Measurements from ENCODE around the gene NUAK1. TPM values are rescaled to one million over a fixed set of nuclear protein-coding genes. Genes with fewer than 3 reads are reported as not detected.

The NUAK1 gene
- total RNA-seq, 2 experiments from 2014 or later: not detected

DNA sequence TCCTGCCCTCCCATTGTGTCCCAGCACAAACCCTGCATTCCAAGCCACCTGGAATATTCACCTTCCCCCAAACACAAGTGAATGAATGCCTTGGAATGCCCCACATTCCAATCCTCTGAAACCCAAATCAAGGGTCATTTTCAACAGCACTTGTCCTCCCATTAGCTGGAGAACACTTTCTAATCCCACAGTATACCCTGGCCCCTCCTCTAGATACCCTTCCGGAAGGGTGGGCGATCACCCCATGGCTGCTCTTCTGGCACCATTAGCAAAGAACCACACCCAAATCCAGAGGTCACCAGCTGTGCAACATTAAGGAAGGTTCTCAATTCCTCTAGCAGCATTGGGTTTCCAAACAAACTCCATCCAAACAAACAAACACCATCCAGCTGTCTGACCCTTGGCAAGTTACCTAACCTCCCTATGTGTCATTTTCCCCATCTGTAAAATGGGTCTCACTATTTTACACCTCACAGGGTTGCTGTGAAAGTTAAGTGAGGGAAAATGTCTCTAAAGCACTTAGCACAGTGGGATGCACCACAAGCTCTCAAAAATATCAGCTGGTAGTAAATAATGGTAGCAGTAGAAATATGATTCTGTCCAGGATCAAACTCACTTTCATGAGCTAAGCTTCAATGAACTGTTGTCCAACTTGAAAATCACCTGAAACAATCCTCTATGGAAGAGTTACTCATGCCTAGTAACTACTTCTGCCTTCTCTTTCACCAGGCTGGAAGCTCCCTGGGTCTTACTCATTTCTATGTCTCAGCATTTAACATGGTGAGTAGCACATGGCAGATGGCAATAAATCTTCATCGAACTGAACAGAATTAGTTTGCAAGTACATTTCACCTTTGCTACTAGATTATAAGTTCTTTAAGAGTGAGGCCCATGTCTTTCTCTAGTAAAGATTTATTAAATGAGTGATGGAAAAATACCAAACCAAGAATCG, 5.3 kb downstream of the NUAK1 start:
- Mint-ChIP-seq H3K27ac (no peak overlapping the region), H3K4me3 (no peak overlapping the region), H3K4me1 (peaks cover 4% of the 10 kb centered on the region), H3K9me3 (no peaks in the 10 kb centered on the region), H3K27me3 (peaks cover 58% of the 10 kb centered on the region), H3K36me3 (ENCODE audit: low read depth) (no peaks in the 10 kb centered on the region)
- ChIA-PET POLR2A (no interaction called here), CTCF (interaction anchor here (1.4 kb wide), 1 partner anchor 713 kb away, joined by 6 read pairs; no protein-coding TSS in a partner anchor)
- no peak for DNase-seq

DNA sequence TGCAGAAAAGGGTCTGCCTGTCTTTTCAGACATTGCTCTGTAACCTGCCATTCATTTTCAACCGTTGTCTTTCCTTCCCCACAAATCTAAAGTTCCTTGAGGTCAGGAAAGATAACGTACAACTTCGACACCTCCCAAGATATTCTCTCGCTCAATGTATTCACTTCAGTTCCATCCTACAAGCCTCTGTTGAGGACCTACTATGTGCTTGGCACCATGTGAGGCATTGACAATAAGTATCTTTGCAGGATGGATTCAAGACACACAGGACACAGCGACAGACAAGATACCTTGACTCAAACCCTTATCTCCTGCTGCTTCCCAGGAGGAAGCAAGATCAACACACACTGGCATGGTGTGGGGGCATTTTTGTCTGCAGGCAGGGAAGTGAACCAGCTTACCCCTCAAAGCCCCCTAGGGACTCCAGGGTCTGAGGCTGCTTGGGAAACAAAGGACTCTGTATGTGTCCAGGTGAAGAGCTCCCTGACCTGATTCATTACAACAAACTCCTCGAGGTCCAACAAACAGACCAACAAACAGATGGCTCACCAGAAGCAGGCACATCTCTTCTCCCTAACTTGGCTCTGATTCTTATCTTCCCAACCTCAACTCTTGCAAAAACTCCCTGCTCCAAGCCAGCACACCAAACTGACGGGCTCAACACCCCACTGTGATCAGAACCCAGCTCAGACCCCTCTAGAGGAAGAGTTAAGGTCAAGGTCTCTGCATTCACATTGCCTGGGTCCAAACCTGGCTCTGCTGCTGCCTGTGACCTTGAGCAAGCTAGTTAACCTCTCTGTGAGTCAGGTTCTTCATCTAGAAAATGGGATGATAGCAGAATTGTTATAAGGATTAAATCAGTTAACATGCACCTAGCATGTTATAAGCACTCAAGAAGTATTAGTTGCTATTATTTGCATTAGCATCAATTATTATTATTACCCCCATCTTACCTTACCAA, 6.3 kb downstream of the NUAK1 start:
- Mint-ChIP-seq H3K9me3 (no peaks in the 10 kb centered on the region), H3K4me3 (no peak overlapping the region), H3K27me3 (peaks cover 54% of the 10 kb centered on the region), H3K4me1 (no peaks in the 10 kb centered on the region), H3K36me3 (ENCODE audit: low read depth) (no peaks in the 10 kb centered on the region), H3K27ac (no peak overlapping the region)
- DNase-seq: no peak
- CTCF ChIA-PET: interaction anchor here (1.4 kb wide), 1 partner anchor 712 kb away, joined by 6 read pairs; no protein-coding TSS in a partner anchor
- POLR2A ChIA-PET: no interaction called here

DNA sequence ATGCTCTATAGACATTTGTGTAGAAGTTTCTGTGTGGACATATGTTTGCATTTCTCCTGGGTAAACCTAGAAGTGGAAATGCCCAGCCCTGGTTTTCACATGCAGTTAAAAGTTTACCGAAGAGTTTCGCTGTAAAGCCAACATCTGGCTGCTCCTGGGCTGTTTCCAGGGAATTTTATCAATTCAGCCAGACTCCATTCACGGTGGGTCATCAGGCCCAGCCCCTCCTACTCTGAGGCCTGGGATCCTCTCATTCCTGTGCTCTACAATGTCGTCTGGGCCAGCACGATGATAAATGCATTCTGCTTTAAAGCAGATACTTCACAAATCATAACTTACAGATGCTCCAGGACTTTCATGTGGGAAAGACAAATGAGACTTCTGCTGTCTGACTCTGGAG, 7.1 kb downstream of the NUAK1 start:
- DNase-seq: no peak
- Mint-ChIP-seq H3K36me3 (ENCODE audit: low read depth) (no peaks in the 10 kb centered on the region), H3K27ac (no peak overlapping the region), H3K9me3 (no peaks in the 10 kb centered on the region), H3K27me3 (peaks cover 49% of the 10 kb centered on the region), H3K4me3 (no peak overlapping the region), H3K4me1 (no peaks in the 10 kb centered on the region)
- CTCF ChIA-PET: no interaction called here
- POLR2A ChIA-PET: no interaction called here

DNA sequence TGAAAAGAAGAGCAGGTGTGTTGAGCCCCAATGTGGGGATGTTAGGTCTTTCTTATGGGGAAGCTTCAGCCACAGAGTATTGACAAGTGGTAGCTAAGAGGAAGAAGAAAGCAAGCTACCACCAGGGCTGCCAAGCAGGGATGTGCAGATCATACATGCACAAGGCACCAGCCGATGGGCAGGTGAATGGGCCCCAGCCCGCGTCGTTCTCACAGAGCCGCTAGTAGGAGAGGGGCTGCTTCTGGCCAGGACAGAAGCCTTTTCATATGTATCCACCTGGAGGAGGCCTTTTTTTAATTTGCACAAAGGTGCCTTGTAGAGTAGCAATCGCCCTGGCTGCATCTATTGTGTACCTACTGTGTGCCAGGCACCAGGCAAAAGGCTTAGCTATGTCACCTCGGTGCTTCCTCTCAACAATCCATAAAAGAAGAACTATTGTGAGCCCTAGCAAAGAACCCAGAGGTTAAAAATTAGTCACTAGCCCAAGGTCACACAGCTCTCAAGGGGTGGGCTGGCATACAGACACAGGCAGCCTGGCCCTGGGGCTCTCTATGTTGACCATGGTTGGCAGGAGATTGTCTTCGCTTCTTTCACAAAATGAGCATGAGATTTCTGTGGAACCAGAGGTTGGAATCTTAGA, 8.2 kb downstream of the NUAK1 start:
- no peak for DNase-seq
- peaks cover 46% of the 10 kb centered on the region for H3K27me3 Mint-ChIP-seq
- H3K4me3 Mint-ChIP-seq: no peak overlapping the region
- ChIA-PET POLR2A (no interaction called here), CTCF (no interaction called here)
- H3K9me3 Mint-ChIP-seq: no peaks in the 10 kb centered on the region
- no peaks in the 10 kb centered on the region for H3K4me1 Mint-ChIP-seq
- H3K27ac Mint-ChIP-seq: no peak overlapping the region
- H3K36me3 Mint-ChIP-seq (ENCODE audit: low read depth): no peaks in the 10 kb centered on the region

DNA sequence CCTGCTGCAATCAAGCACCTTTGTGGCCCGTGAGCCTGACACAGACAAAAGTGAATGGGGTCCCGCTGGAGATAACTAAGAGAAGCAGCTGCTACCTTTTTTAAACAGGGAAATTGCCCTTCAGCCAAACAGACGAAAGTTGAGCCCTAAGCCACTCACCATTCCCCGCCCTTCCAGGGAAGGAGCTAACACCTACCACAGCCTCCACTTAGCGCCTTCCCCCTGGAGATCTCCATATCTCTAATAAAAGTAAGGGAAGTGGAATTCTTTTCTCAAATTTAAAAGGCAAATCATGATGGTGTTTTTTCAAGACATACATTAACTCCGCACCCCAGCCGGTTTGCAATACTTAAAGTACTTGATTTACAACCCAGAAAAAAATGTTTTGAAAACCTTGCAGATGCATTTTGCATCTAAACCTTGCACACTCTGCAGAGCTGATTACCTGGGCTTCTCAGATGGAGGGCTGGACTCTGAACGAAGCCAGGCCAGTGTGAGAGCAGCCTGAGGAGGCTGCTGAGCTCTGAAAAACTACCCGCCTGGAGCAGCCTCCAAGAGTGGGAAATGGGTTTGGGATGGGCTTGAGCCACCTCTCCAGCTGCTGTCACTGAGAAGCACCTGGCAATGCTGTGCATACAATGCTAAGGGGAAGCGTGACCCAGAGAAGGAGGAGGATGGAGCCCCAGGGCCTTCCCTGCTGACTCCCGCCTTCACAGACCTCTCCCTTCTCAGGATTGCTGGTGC, 10.0 kb downstream of the NUAK1 start:
- H3K9me3 Mint-ChIP-seq: no peaks in the 10 kb centered on the region
- ChIA-PET POLR2A (no interaction called here), CTCF (no interaction called here)

DNA sequence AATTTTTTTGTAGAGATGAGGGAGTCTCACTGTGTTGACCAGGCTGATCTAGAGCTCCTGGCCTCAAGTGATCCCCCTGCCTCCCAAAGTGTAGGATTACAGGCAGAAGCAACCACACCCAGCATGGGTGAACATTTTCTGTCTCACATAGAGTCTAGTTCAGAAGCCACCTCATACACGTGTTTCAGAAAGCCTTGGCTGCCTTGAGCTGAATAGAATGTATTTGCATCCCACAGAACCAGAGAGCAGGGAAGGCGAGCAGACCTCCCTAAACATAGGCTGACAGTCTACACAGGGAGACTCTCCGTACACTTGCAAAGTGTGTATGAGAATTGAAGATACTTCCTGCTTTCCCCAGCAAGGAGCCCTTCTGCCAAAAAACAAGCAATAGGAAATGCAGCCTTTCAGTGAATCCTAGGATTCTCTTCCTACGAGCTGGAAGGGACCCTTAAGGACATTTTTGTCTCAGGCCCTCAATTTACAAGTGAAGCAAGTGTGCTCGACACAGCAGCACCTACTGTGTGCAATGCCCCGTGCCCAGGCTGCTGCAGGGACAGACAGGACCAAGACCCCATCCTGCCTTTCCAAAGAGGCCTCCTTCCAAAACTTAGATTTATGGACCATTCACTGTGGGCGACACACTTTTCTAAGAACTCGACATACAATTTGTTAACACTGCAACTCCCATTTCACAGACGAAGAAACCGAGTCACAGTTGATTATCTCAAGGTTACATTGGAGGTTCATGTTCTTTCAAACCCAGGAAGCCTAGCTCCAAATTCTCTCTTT, 11.2 kb downstream of the NUAK1 start:
- Mint-ChIP-seq H3K27me3 (peaks cover 23% of the 10 kb centered on the region), H3K9me3 (no peaks in the 10 kb centered on the region), H3K27ac (no peak overlapping the region), H3K36me3 (ENCODE audit: low read depth) (no peaks in the 10 kb centered on the region), H3K4me3 (no peak overlapping the region), H3K4me1 (no peaks in the 10 kb centered on the region)
- no peak for DNase-seq
- CTCF ChIA-PET: no interaction called here
- POLR2A ChIA-PET: no interaction called here

More for the DNA sequence above, 10.0 kb downstream of the NUAK1 start:
- Mint-ChIP-seq H3K4me3 (no peak overlapping the region), H3K36me3 (ENCODE audit: low read depth) (no peaks in the 10 kb centered on the region), H3K27me3 (peaks cover 35% of the 10 kb centered on the region), H3K27ac (no peak overlapping the region), H3K4me1 (no peaks in the 10 kb centered on the region)
- DNase-seq: no peak

DNA sequence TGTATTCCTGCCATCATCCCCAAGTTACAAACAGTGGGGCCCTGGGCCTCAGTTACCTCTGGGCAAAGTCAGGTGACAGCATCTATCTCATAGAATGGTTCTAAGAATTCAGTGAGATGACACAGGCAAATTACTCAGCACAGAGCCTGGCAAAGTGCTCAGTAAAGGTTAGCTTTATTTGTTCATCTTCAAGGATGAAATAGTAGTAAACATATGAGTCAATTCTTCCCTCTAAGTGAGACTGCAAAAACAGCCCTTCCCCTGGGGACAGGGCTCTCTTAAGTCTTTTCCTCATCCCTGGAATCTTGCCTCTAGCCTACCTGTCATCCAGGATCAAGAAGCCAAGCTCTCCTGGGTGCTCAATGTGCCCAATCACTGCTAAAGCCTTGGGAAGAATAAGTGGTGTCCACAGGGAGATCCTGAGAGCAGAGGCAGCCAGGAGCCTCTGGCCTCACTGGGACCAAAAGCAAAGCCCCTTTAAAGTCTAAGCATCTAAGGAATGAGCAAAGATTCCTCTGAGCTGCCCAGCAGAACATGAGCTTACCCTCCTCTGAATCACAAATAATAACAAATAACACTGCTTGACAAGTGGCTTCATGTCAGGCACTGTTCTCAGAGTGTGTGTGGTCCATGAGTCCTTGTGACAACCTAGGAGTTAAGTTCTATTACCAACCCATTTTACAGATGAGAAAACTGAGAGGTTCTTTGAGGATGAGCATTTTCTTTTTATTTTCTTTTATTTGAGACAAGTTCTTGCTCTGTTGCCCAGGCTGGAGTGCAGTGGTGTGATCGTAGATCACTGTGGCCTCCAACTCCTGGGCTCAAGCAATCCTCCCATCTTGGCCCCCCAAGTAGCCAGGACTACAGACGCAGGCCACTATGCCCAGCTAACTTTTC, 12.1 kb downstream of the NUAK1 start:
- no peaks in the 10 kb centered on the region for H3K9me3 Mint-ChIP-seq
- DNase-seq: no peak
- H3K27me3 Mint-ChIP-seq: peaks cover 24% of the 10 kb centered on the region
- H3K4me1 Mint-ChIP-seq: no peaks in the 10 kb centered on the region
- no peak overlapping the region for H3K4me3 Mint-ChIP-seq
- ChIA-PET POLR2A (no interaction called here), CTCF (interaction anchor here (1.0 kb wide), 1 partner anchor 9 kb away, joined by 3 read pairs; no protein-coding TSS in a partner anchor)
- H3K27ac Mint-ChIP-seq: no peak overlapping the region
- H3K36me3 Mint-ChIP-seq (ENCODE audit: low read depth): no peaks in the 10 kb centered on the region

DNA sequence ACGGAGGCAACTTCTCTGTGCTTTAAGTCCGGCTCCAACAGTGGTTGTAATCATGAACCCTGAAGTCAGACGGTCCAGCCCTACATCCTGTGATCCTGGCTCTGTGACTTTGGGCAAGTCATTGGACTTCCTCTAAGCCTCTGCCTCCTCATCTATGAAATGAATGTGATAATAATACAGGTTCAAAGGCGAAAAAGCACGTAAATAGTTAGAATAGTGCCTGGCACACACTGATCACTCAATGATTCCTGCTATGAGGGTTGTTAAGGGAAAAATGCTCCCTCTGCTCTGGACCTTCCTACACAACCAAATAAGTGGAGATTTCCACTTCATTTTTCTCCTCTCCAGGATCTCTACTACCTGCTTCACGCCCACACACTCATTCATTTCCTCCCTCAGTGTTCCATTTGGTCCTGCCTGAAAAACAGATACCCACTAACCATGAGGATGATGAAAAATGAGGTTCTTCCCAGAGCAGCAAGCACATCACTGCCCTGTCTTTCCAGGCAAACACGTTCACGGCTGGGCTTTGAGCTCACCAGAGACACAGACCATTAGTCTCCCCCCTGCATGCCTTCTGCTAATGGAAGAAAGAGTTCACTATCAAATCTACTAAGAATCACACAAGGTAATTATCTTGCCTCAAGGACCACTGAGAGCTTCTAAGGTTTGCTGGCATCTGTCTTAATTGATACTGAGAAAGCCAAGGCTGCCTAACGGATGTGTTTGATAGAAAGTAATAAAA, 13.2 kb downstream of the NUAK1 start:
- DNase-seq: no peak
- Mint-ChIP-seq H3K4me3 (no peak overlapping the region), H3K4me1 (no peaks in the 10 kb centered on the region), H3K27me3 (peaks cover 24% of the 10 kb centered on the region), H3K36me3 (ENCODE audit: low read depth) (no peaks in the 10 kb centered on the region), H3K9me3 (no peaks in the 10 kb centered on the region), H3K27ac (no peak overlapping the region)
- ChIA-PET CTCF (interaction anchor here (1.0 kb wide), 1 partner anchor 10 kb away, joined by 3 read pairs; no protein-coding TSS in a partner anchor), POLR2A (no interaction called here)

DNA sequence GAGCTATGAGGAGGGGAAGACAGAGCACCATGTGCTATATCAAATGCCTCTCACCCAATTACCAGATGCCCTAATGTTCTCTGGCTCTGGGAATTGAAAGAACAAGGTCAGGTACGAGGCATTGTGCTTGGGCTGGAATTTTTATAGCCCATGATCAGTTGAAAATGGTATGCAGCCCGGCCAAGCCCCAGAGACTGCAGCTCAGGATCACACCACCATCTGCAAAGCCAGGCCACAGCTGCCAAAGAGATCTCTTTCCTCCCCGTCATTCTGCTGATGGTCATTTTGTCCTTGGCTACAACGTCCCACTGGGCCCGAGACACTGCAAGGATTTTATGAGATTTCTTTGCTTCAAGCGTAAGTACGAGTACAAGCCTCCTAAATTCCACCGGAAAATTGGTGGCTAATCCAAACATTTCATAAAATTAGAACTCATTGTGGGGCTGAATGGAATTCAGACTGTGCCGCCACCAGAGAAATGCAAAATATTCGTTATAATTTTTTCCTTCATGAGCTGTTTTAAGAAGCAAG, 15.1 kb downstream of the NUAK1 start:
- CTCF ChIA-PET: no interaction called here
- peaks cover 20% of the 10 kb centered on the region for H3K27me3 Mint-ChIP-seq
- DNase-seq: no peak
- no peaks in the 10 kb centered on the region for H3K4me1 Mint-ChIP-seq
- no peak overlapping the region for H3K4me3 Mint-ChIP-seq
- no peak overlapping the region for H3K27ac Mint-ChIP-seq
- POLR2A ChIA-PET: no interaction called here
- no peaks in the 10 kb centered on the region for H3K36me3 Mint-ChIP-seq (ENCODE audit: low read depth)
- H3K9me3 Mint-ChIP-seq: no peaks in the 10 kb centered on the region

DNA sequence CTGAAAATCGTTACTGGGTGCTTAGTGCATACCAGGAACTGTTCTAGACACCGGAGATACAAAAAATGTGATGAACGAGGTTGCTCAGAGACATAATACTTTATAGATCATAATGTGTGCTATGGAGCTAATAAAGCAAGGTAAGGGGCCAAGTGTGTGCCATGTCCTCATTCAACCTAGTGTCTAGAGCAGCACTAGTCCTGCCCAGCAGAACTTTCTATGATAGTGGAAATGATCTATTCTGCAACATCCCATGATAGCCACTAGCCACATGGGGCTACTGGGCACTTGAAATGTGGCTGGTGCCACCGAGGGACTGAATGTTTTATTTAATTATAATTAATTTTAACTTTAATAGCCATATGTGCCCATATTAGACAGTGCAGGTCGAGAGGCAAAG, 15.6 kb downstream of the NUAK1 start:
- no peaks in the 10 kb centered on the region for H3K9me3 Mint-ChIP-seq
- DNase-seq: no peak
- ChIA-PET CTCF (no interaction called here), POLR2A (no interaction called here)
- H3K27me3 Mint-ChIP-seq: peaks cover 17% of the 10 kb centered on the region
- no peaks in the 10 kb centered on the region for H3K4me1 Mint-ChIP-seq
- no peak overlapping the region for H3K4me3 Mint-ChIP-seq
- no peaks in the 10 kb centered on the region for H3K36me3 Mint-ChIP-seq (ENCODE audit: low read depth)
- H3K27ac Mint-ChIP-seq: no peak overlapping the region

DNA sequence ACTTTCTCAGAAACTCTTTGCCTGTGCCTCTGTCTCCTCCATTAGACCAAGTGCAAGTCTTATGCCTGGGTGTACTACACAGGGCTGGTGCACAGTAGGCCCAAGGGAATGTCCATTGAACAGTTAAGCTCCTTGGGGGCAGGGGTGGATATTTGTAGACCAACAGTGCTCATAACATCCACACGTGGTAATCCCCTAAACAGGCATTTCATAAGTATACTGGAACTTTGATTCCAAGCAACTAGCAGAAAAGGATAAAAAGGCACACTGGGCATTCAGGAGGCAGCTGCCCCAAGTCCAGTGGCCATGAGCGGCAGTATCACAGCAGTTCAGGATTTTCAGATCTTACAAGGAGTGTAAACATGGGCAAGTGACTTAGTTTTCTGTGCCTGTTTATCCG, 16.8 kb downstream of the NUAK1 start:
- CTCF ChIA-PET: no interaction called here
- Mint-ChIP-seq H3K27ac (no peak overlapping the region), H3K4me3 (no peak overlapping the region), H3K4me1 (no peaks in the 10 kb centered on the region), H3K27me3 (peaks cover 13% of the 10 kb centered on the region), H3K9me3 (no peaks in the 10 kb centered on the region), H3K36me3 (ENCODE audit: low read depth) (no peaks in the 10 kb centered on the region)
- POLR2A ChIA-PET: no interaction called here
- DNase-seq: no peak
